HCT116 (cell line): ENCODE results near the gene ABTB2. TPM values are rescaled to one million over a fixed set of nuclear protein-coding genes. Genes with fewer than 3 reads are reported as not detected.

ENCODE experiments used
- ATAC-seq: fragments of 200-7000 bp; cut with Tn5 transposase; 2 replicates; pipeline ENCODE4 v1.9.1; 2020; ENCODE audit warnings: mild to moderate bottlenecking, moderate library complexity
- BruUV-seq: library from RNA; stranded (reverse); fragments of 400-500 nt; replicated peaks from 2 replicates; lab custom pipeline; 2021; lab: Mats Ljungman, UMichigan
- CTCF ChIA-PET: fragments of 300-600 bp; sonication (Branson Sonifier 250); formaldehyde crosslinking; loops from one replicate; lab custom pipeline; 2021; ENCODE audit warnings: antibody characterized with exemption; lab: Charles Lee
- POLR2A ChIA-PET: fragments of 300-600, 350-600 bp; sonication (Branson Sonifier 250); formaldehyde crosslinking; loops from one replicate; lab custom pipeline; 2021; ENCODE audit warnings: antibody characterized with exemption; lab: Charles Lee
- RAD21 ChIA-PET, 2 experiments: fragments of 300-600 bp; sonication (Branson Sonifier 250); formaldehyde crosslinking; loops; one replicate each; lab custom pipeline; 2023; ENCODE audit warnings: low total read pairs in 2 of 2; ENCODE audit not compliant: uncharacterized antibody in 2 of 2, unreplicated experiment in 2 of 2, low non-redundant PET in 1 of 2; lab: Charles Lee
- DNase-seq: peaks from one replicate; pipeline ENCODE4 v3.0.0-alpha.2; 2010; ENCODE audit warnings: low read depth, low spot score
- H2AFZ ChIP-seq: fragments of 200-600 bp; shearing (Covaris generic), sonication (generic); 2 replicates; pipeline ENCODE4 v1.6.1; 2017; ENCODE audit warnings: low read depth, mixed run types, mixed read lengths, antibody characterized with exemption, low read length; ENCODE audit not compliant: poor library complexity, severe bottlenecking
- H3K27ac ChIP-seq: 2 replicates; pipeline ENCODE4 v1.5.1; 2012; ENCODE audit warnings: low read depth, low read length
- H3K27me3 ChIP-seq: fragments of 200-600 bp; sonication (generic); 2 replicates; pipeline ENCODE4 v1.6.1; 2016; ENCODE audit warnings: mixed run types, low read length, mixed read lengths; ENCODE audit not compliant: insufficient read depth
- H3K36me3 ChIP-seq, 2 experiments: fragments of 200-500 bp in 1 of 2; fragments of 200-600 bp in 1 of 2; sonication (Bioruptor generic) in 1 of 2; sonication (generic) in 1 of 2; 2 replicates each; pipeline versions ENCODE4 v1.5.1 to v1.6.1; 2014 to 2016; ENCODE audit warnings: low read length in 2 of 2, inconsistent platforms in 1 of 2, mixed read lengths in 1 of 2, mixed run types in 1 of 2; ENCODE audit not compliant: insufficient read depth in 2 of 2, control insufficient read depth in 1 of 2
- H3K4me1 ChIP-seq, 2 experiments: fragments of 200-600 bp in 1 of 2; sonication (generic) in 1 of 2; 2 replicates each; pipeline versions ENCODE4 v1.5.1 to v1.6.1; 2012 to 2017; ENCODE audit warnings: low read length in 2 of 2, inconsistent platforms in 1 of 2, mild to moderate bottlenecking in 1 of 2, mixed read lengths in 1 of 2, mixed run types in 1 of 2, moderate library complexity in 1 of 2; ENCODE audit not compliant: insufficient read depth in 2 of 2, control insufficient read depth in 1 of 2
- H3K4me2 ChIP-seq: fragments of 200-600 bp; sonication (generic); 2 replicates; pipeline ENCODE4 v1.6.1; 2017; ENCODE audit warnings: mixed run types, low read length, mixed read lengths
- H3K4me3 ChIP-seq, 2 experiments: fragments of 200-600 bp in 1 of 2; sonication (generic) in 1 of 2; replicated peaks in 1 of 2; 2 replicates each; pipeline ENCODE4 v1.5.1; 2011 to 2016; ENCODE audit warnings: low read length in 2 of 2, control low read depth in 1 of 2, low read depth in 1 of 2, mild to moderate bottlenecking in 1 of 2, mixed read lengths in 1 of 2, mixed run types in 1 of 2
- H3K79me2 ChIP-seq: fragments of 200-600 bp; sonication (generic); 2 replicates; pipeline ENCODE4 v1.6.1; 2017; ENCODE audit warnings: mild to moderate bottlenecking, mixed run types, low read length, moderate library complexity, mixed read lengths; ENCODE audit not compliant: insufficient read depth
- H3K9ac ChIP-seq: fragments of 200-600 bp; sonication (generic); 2 replicates; pipeline ENCODE4 v1.6.1; 2016; ENCODE audit warnings: low read length, mixed read lengths
- H3K9me2 ChIP-seq: fragments of 200-600 bp; sonication (generic), shearing (Covaris generic); 2 replicates; pipeline ENCODE4 v1.6.1; 2017; ENCODE audit warnings: mixed run types, mild to moderate bottlenecking, moderate library complexity; ENCODE audit not compliant: insufficient read depth
- H3K9me3 ChIP-seq, 2 experiments: fragments of 200-500 bp in 1 of 2; fragments of 200-600 bp in 1 of 2; sonication (Bioruptor generic) in 1 of 2; sonication (generic) in 1 of 2; 2 replicates each; pipeline ENCODE4 v1.6.1; 2014 to 2017; ENCODE audit warnings: low read length in 2 of 2, mixed read lengths in 2 of 2, inconsistent platforms in 1 of 2, low read depth in 1 of 2, mild to moderate bottlenecking in 1 of 2, mixed run types in 1 of 2, moderate library complexity in 1 of 2; ENCODE audit not compliant: control insufficient read depth in 1 of 2, insufficient read depth in 1 of 2
- H4K20me1 ChIP-seq: fragments of 200-600 bp; sonication (generic), shearing (Covaris generic); 2 replicates; pipeline ENCODE4 v1.6.1; 2017; ENCODE audit warnings: mixed run types, mild to moderate bottlenecking, moderate library complexity; ENCODE audit not compliant: insufficient read depth
- EGR1 ChIP-seq: IDR thresholded peaks from 2 replicates; pipeline ENCODE4 v1.6.1; 2012; ENCODE audit warnings: low read depth
- POLR2AphosphoS5 ChIP-seq: IDR thresholded peaks from 2 replicates; pipeline ENCODE4 v1.6.1; 2011; ENCODE audit warnings: mild to moderate bottlenecking, low read depth, low read length, moderate library complexity
- RAD21 ChIP-seq: IDR thresholded peaks from 2 replicates; pipeline ENCODE4 v1.6.1; 2012; ENCODE audit warnings: low read depth, mild to moderate bottlenecking
- intact Hi-C: fragments of 100-400 bp; cut with micrococcal nuclease; formaldehyde crosslinking; loops from 2 replicates; pipeline ENCODE4 v1.10.0; 2022
- total RNA-seq: library from RNA; stranded (reverse); gene quantifications from one replicate; pipeline ENCODE4 v1.2.1, GENCODE V29; 2021; ENCODE audit not compliant: unreplicated experiment
- TF ChIP-seq, protein P1 (sequence below), 3 experiments: fragments of 200-600 bp in 1 of 3; sonication (generic) in 1 of 3; IDR thresholded peaks in 2 of 3; conservative IDR thresholded peaks in 1 of 3; 2 replicates each; pipeline ENCODE4 v1.5.1; 2012 to 2017; ENCODE audit warnings: low read depth in 2 of 3, low read length in 2 of 3, antibody characterized with exemption in 1 of 3, borderline replicate concordance in 1 of 3, control low read depth in 1 of 3, mild to moderate bottlenecking in 1 of 3, mixed read lengths in 1 of 3, mixed run types in 1 of 3, moderate library complexity in 1 of 3; ENCODE audit not compliant: insufficient read depth in 1 of 3

ABTB2 gene
- total RNA-seq, 1 experiment from 2014 or later, result 6.8 TPM

DNA sequence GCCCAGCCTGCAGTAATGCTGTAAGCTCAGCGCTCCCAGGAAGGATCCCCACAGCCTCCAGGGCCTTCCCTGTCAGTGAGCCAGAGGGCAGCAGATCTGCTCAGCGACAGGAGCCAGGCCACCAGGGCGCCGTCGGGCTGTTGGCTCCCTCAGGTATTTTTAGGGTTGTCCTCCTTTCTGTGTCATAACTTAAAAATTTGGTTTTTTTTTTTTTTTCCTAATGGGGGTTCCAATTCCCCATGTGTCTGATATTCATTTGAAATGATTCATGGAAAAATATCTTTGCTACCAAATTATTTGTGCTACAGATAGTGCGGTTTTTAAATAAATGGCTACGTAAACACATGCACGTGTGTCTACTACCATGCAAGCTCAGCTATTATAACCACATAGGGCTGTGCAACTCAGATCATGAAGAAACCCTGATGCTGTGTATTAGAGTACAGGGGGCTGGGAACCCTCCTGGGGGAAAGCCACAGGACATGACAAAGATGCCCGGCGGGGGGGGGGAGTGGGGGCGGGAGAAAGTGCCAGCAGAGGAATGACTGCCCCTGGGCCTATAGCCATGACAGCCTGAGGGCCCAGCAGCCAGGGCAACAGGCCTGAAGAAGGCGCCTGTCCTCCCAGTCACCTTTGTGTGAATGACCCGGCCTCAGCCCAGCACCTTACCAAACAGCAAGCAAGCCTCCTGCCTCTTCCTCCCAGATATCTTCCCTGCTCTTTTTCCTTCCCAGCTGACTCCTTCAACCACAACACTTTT lies 163.1 kb downstream of the ABTB2 start:
- POLR2A ChIA-PET, result no interaction called here
- peak overlapping the region; percentile 23; the same call in 1 of the 2 replicates for H3K4me2 ChIP-seq
- no TSS peak for BruUV-seq

More for the DNA sequence above, 163.1 kb downstream of the ABTB2 start:
- Histone ChIP-seq H3K27ac (no peak overlapping the region), H2AFZ (no peak overlapping the region), H3K9me2 (no peaks in the 10 kb centered on the region), H3K9me3 (no peaks in the 10 kb centered on the region), H3K4me3 (no peak overlapping the region), H3K27me3 (no peaks in the 10 kb centered on the region), H3K79me2 (no peaks in the 10 kb centered on the region), H3K4me1 (peaks cover 19 to 42% of the 10 kb centered on the region in 2 experiments), H3K36me3 (no peaks in the 10 kb centered on the region), H4K20me1 (no peaks in the 10 kb centered on the region), H3K9ac (no peak overlapping the region)
- CTCF ChIA-PET, result no interaction called here
- intact Hi-C loops, result loop anchor here (5.0 kb wide), 1 partner anchor 163 kb away; the partner anchor contains the start of gene ABTB2
- no peak for ATAC-seq
- RAD21 ChIA-PET, result no interaction called here
- no peak for DNase-seq
- TF ChIP-seq, protein P1, sequence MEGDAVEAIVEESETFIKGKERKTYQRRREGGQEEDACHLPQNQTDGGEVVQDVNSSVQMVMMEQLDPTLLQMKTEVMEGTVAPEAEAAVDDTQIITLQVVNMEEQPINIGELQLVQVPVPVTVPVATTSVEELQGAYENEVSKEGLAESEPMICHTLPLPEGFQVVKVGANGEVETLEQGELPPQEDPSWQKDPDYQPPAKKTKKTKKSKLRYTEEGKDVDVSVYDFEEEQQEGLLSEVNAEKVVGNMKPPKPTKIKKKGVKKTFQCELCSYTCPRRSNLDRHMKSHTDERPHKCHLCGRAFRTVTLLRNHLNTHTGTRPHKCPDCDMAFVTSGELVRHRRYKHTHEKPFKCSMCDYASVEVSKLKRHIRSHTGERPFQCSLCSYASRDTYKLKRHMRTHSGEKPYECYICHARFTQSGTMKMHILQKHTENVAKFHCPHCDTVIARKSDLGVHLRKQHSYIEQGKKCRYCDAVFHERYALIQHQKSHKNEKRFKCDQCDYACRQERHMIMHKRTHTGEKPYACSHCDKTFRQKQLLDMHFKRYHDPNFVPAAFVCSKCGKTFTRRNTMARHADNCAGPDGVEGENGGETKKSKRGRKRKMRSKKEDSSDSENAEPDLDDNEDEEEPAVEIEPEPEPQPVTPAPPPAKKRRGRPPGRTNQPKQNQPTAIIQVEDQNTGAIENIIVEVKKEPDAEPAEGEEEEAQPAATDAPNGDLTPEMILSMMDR (IDR thresholded peaks at IDR 0.05 in 2 of 3, conservative IDR thresholded peaks at IDR 0.05 in 1 of 3; ENCODE audit: borderline replicate concordance in 1 of 3, insufficient read depth in 1 of 3, low read depth in 2 of 3, low read length in 2 of 3), result 0 out of 6 replicates have a peak, but pooled peaks of 1 of the 3 experiments have one; percentile 15
- no peak for TF ChIP-seq EGR1
- peak; percentile 14; the same call in 1 of the 2 replicates for TF ChIP-seq RAD21
- TF ChIP-seq POLR2AphosphoS5, result no peak
